Stomach smooth muscle (tissue), 2 donors: Measurements from ENCODE around the gene PILRA.
"Not testable (repeated sequence)": the region's sequence is repeated elsewhere in the genome, so short reads cannot be mapped to it uniquely, and the experiment has no call there.

Source experiments
- H3K27ac ChIP-seq: one replicate; pipeline ENCODE4 v1.7.0; 2013; ENCODE audit warnings: mild to moderate bottlenecking, low read length, inconsistent platforms
- H3K27me3 ChIP-seq, 2 donors: one replicate each; pipeline ENCODE4 v1.7.0; 2013; ENCODE audit warnings: low read length in 2 of 2; ENCODE audit not compliant: insufficient read depth in 2 of 2, control insufficient read depth in 1 of 2
- H3K36me3 ChIP-seq, 2 donors: one replicate each; pipeline ENCODE4 v1.7.0; 2013; ENCODE audit warnings: low read length in 2 of 2; ENCODE audit not compliant: control insufficient read depth in 2 of 2, insufficient read depth in 2 of 2
- H3K4me1 ChIP-seq: one replicate; pipeline ENCODE4 v1.7.0; 2013; ENCODE audit warnings: low read length; ENCODE audit not compliant: control insufficient read depth, insufficient read depth
- H3K4me3 ChIP-seq, 2 donors: one replicate each; pipeline ENCODE4 v1.7.0; 2013; ENCODE audit warnings: low read length in 2 of 2
- H3K9ac ChIP-seq, 2 donors: one replicate each; pipeline ENCODE4 v1.7.0; 2013; ENCODE audit warnings: low read length in 2 of 2, mild to moderate bottlenecking in 1 of 2
- H3K9me3 ChIP-seq, 2 donors: one replicate each; pipeline ENCODE4 v1.7.0; 2013; ENCODE audit warnings: low read length in 2 of 2; ENCODE audit not compliant: control insufficient read depth in 2 of 2
- donor health status: healthy.
- donor health status: Pancreatic carcinoma.

PILRA gene

GRCh38 chr7:100358027-100358856 is 15.0 kb upstream of the PILRA start, which contains the start of gene PILRB:
TSS of gene PILRB (plus strand) at chr7:100358117. CDS start at chr7:100358303, 186 bp downstream.
- H3K27me3 ChIP-seq = no peaks in the 10 kb centered on the region
- no peaks in the 10 kb centered on the region for H3K9me3 ChIP-seq
- no peak within 1 kb of the TSS for H3K4me3 ChIP-seq
- H3K36me3 ChIP-seq = peaks cover 62 to 71% of the 10 kb centered on the region in 2 donors
- no peak within 1 kb of the TSS for H3K27ac ChIP-seq
- no peaks in the 10 kb centered on the region for H3K4me1 ChIP-seq
- H3K9ac ChIP-seq = no peak within 1 kb of the TSS

GRCh38 chr7:100358857-100359212 is 14.5 kb upstream of the PILRA start:
- H3K27me3 ChIP-seq = no peaks in the 10 kb centered on the region
- peaks cover 58 to 67% of the 10 kb centered on the region in 2 donors for H3K36me3 ChIP-seq
- H3K9me3 ChIP-seq = no peaks in the 10 kb centered on the region
- H3K9ac ChIP-seq = no peak overlapping the region
- no peaks in the 10 kb centered on the region for H3K4me1 ChIP-seq
- H3K27ac ChIP-seq = no peak overlapping the region
- no peak overlapping the region for H3K4me3 ChIP-seq

- Histone ChIP-seq H3K9me3 (no peaks in the 10 kb centered on the region), H3K36me3 (peaks cover 45 to 63% of the 10 kb centered on the region in 2 donors), H3K4me3 (no peak overlapping the region), H3K4me1 (no peaks in the 10 kb centered on the region), H3K27me3 (no peaks in the 10 kb centered on the region), H3K27ac (no peak overlapping the region), H3K9ac (no peak overlapping the region)
Measured at GRCh38 chr7:100360135-100360854, 13.0 kb upstream of the PILRA start.

GRCh38 chr7:100363098-100363497 is 10.2 kb upstream of the PILRA start:
- Histone ChIP-seq H3K27me3 (no peaks in the 10 kb centered on the region), H3K4me1 (no peaks in the 10 kb centered on the region), H3K4me3 (no peak overlapping the region), H3K36me3 (peaks cover 33 to 52% of the 10 kb centered on the region in 2 donors), H3K9ac (no peak overlapping the region), H3K27ac (no peak overlapping the region), H3K9me3 (no peaks in the 10 kb centered on the region)

GRCh38 chr7:100363797-100364196 is 9.5 kb upstream of the PILRA start:
- H3K4me3 ChIP-seq, H3K27me3 ChIP-seq, H3K9me3 ChIP-seq, H3K4me1 ChIP-seq, H3K9ac ChIP-seq, H3K27ac ChIP-seq: not testable (repeated sequence)
- peaks cover 30 to 47% of the 10 kb centered on the region in 2 donors for H3K36me3 ChIP-seq

- peaks cover 24 to 40% of the 10 kb centered on the region in 2 donors for H3K36me3 ChIP-seq
- no peaks in the 10 kb centered on the region for H3K9me3 ChIP-seq
- H3K27ac ChIP-seq = no peak overlapping the region
- H3K4me1 ChIP-seq = no peaks in the 10 kb centered on the region
- no peak overlapping the region for H3K4me3 ChIP-seq
- H3K27me3 ChIP-seq = no peaks in the 10 kb centered on the region
- no peak overlapping the region for H3K9ac ChIP-seq
Measured at GRCh38 chr7:100364480-100364879, 8.8 kb upstream of the PILRA start.

GRCh38 chr7:100365998-100366367 is 7.3 kb upstream of the PILRA start:
- not testable (repeated sequence) for H3K9ac ChIP-seq, H3K4me1 ChIP-seq, H3K27me3 ChIP-seq, H3K27ac ChIP-seq, H3K4me3 ChIP-seq, H3K9me3 ChIP-seq
- H3K36me3 ChIP-seq = peaks cover 18 to 28% of the 10 kb centered on the region in 2 donors

- H3K4me3 ChIP-seq = no peak overlapping the region
- H3K9me3 ChIP-seq = no peaks in the 10 kb centered on the region
- no peak overlapping the region for H3K9ac ChIP-seq
- H3K4me1 ChIP-seq = no peaks in the 10 kb centered on the region
- no peaks in the 10 kb centered on the region for H3K27me3 ChIP-seq
- peaks cover 14 to 22% of the 10 kb centered on the region in 2 donors for H3K36me3 ChIP-seq
- no peak overlapping the region for H3K27ac ChIP-seq
Measured at GRCh38 chr7:100366411-100367250, 6.7 kb upstream of the PILRA start.

- Histone ChIP-seq H3K36me3 (peaks cover 10 to 18% of the 10 kb centered on the region in 2 donors), H3K27ac (no peak overlapping the region)
Measured at GRCh38 chr7:100367251-100367620, 6.1 kb upstream of the PILRA start.

GRCh38 chr7:100367676-100368613 is 5.3 kb upstream of the PILRA start:
- Histone ChIP-seq H3K27ac (no peak overlapping the region), H3K36me3 (peaks cover 9 to 15% of the 10 kb centered on the region in 2 donors), H3K27me3 (no peaks in the 10 kb centered on the region), H3K4me3 (no peak overlapping the region), H3K9me3 (no peaks in the 10 kb centered on the region), H3K4me1 (peaks cover 6% of the 10 kb centered on the region), H3K9ac (no peak overlapping the region)

More at GRCh38 chr7:100367251-100367620, 6.1 kb upstream of the PILRA start:
- H3K4me3 ChIP-seq = no peak overlapping the region
- no peak overlapping the region for H3K9ac ChIP-seq
- no peaks in the 10 kb centered on the region for H3K27me3 ChIP-seq
- H3K9me3 ChIP-seq = no peaks in the 10 kb centered on the region
- H3K4me1 ChIP-seq = peaks cover under 1% of the 10 kb centered on the region
